Aorta (tissue), 5 donors: ENCODE data around the gene HPCAL1. TPM values are rescaled to one million over a fixed set of nuclear protein-coding genes. Genes with fewer than 3 reads are reported as not detected.
A peak's percentile ranks its signal among the peaks of the same experiment; 100 is the strongest.

Experiments
- ATAC-seq: fragments of 200-7000 bp; cut with Tn5 transposase; one replicate; pipeline ENCODE4 v1.9.1; 2022; ENCODE audit warnings: moderate library complexity; ENCODE audit not compliant: low FRiP score
- DNase-seq, 2 donors: peaks; one replicate each; pipeline ENCODE4 v3.0.0-alpha.2; 2020
- H3K27ac ChIP-seq, 2 donors: one replicate each; pipeline ENCODE4 v1.5.1; 2013; ENCODE audit warnings: low read length in 2 of 2, mild to moderate bottlenecking in 2 of 2, moderate library complexity in 2 of 2, control low read depth in 1 of 2, inconsistent platforms in 1 of 2, low read depth in 1 of 2
- H3K27me3 ChIP-seq, 2 donors: one replicate each; pipeline ENCODE4 v1.6.1; 2013; ENCODE audit warnings: control low read depth in 1 of 2, low read length in 1 of 2, mild to moderate bottlenecking in 1 of 2, moderate library complexity in 1 of 2; ENCODE audit not compliant: insufficient read depth in 2 of 2, control insufficient read depth in 1 of 2
- H3K36me3 ChIP-seq, 2 donors: one replicate each; pipeline ENCODE4 v1.6.1; 2013; ENCODE audit warnings: control low read depth in 1 of 2, low read length in 1 of 2, mild to moderate bottlenecking in 1 of 2; ENCODE audit not compliant: insufficient read depth in 2 of 2, control insufficient read depth in 1 of 2
- H3K4me1 ChIP-seq, 2 donors: one replicate each; pipeline ENCODE4 v1.6.1; 2013; ENCODE audit warnings: low read length in 2 of 2, control low read depth in 1 of 2, mild to moderate bottlenecking in 1 of 2, moderate library complexity in 1 of 2; ENCODE audit not compliant: insufficient read depth in 2 of 2, control insufficient read depth in 1 of 2
- H3K4me3 ChIP-seq, 2 donors: one replicate each; pipeline ENCODE4 v1.5.1; 2013; ENCODE audit warnings: low read length in 2 of 2, control low read depth in 1 of 2, mild to moderate bottlenecking in 1 of 2
- H3K9me3 ChIP-seq: one replicate; pipeline ENCODE4 v1.6.1; 2013; ENCODE audit warnings: mild to moderate bottlenecking, low read length; ENCODE audit not compliant: control insufficient read depth
- WGBS, 2 donors: extraction: QIAGEN DNeasy Blood & Tissue Kit; methylation state at CpG; one replicate each; pipeline ENCODE4 v1.1.7; 2013; 5-methylcytosine and 5-hydroxymethylcytosine counted together
- intact Hi-C, 2 donors: fragments of 100-400 bp; cut with DNase I; formaldehyde crosslinking; loops; one replicate each; pipeline versions ENCODE4 v1.14.2 to v1.15.0; 2022
- polyA plus RNA-seq, 2 donors: library from polyadenylated mRNA; stranded (reverse); fragments of 200-250 nt; gene quantifications; one replicate each; pipeline ENCODE4 v1.2.3, GENCODE V29; 2013
- total RNA-seq, 2 donors: library from RNA; stranded (reverse); fragmentation: NEBNext Ultra II Directional; extraction: Animal tissue kit (Norgen Biotek cat#: 25700); gene quantifications; one replicate each; pipeline ENCODE4 v1.2.1, GENCODE V29; 2021
- donor health status: healthy with polysubstance abuse.
- donor health status: Bipolar disorder and iron deficiency.
- donor health status: DM: no; HTN: no; CAD: no.
- donor health status: DM: no; HTN: no; CAD: no.
- donor health status: DM: yes; HTN: yes; CAD: no.

The HPCAL1 gene
- total and polyA plus RNA-seq, 4 donors, result 21.4 to 39.9 (median 25.3) TPM

GRCh38 chr2:10427618-10427949 lies 124.9 kb downstream of the HPCAL1 start:
- intact Hi-C loops, result no loop called here
- Histone ChIP-seq H3K27me3 (no peaks in the 10 kb centered on the region), H3K27ac (no peak overlapping the region), H3K4me3 (no peak overlapping the region), H3K9me3 (no peaks in the 10 kb centered on the region), H3K4me1 (no peaks in the 10 kb centered on the region), H3K36me3 (peaks cover 0 to 1% of the 10 kb centered on the region in 2 donors)
- DNase-seq, result no peak
- no peak for ATAC-seq
- 72 to 78% methylated on average over 17 of the region's 17 CpGs for WGBS, 2 donors

- H3K27ac ChIP-seq, result no peak overlapping the region
- no peaks in the 10 kb centered on the region for H3K27me3 ChIP-seq
- intact Hi-C loops, result no loop called here
- DNase-seq (no peak), ATAC-seq (no peak)
- H3K9me3 ChIP-seq, result no peaks in the 10 kb centered on the region
- no peaks in the 10 kb centered on the region for H3K4me1 ChIP-seq
- WGBS, 2 donors, result 93 to 96% methylated on average over 8 of the region's 8 CpGs
- peaks cover 0 to 1% of the 10 kb centered on the region in 2 donors for H3K36me3 ChIP-seq
- H3K4me3 ChIP-seq, result no peak overlapping the region
Observed at GRCh38 chr2:10428355-10428754, 125.7 kb downstream of the HPCAL1 start.

GRCh38 chr2:10428924-10429323 lies 126.2 kb downstream of the HPCAL1 start:
- ATAC-seq (no peak), DNase-seq (no peak)
- H3K4me1 ChIP-seq, result no peaks in the 10 kb centered on the region
- H3K27ac ChIP-seq, result no peak overlapping the region
- peaks cover 0 to 1% of the 10 kb centered on the region in 2 donors for H3K36me3 ChIP-seq
- no peaks in the 10 kb centered on the region for H3K9me3 ChIP-seq
- H3K27me3 ChIP-seq, result no peaks in the 10 kb centered on the region
- 78 to 80% methylated on average over 3 of the region's 3 CpGs for WGBS, 2 donors
- H3K4me3 ChIP-seq, result no peak overlapping the region
- intact Hi-C loops, result no loop called here

- no peak overlapping the region for H3K27ac ChIP-seq
- no peak for DNase-seq
- intact Hi-C loops, result loop anchor here in 1 of 2 donors (5.0 kb wide), 1 partner anchor 359 kb away; no protein-coding TSS in a partner anchor
- H3K4me3 ChIP-seq, result no peak overlapping the region
- H3K4me1 ChIP-seq, result no peaks in the 10 kb centered on the region
- H3K9me3 ChIP-seq, result no peaks in the 10 kb centered on the region
- 87 to 92% methylated on average over 8 of the region's 8 CpGs for WGBS, 2 donors
- H3K36me3 ChIP-seq, result peaks cover 0 to 1% of the 10 kb centered on the region in 2 donors
- ATAC-seq, result no peak
- no peaks in the 10 kb centered on the region for H3K27me3 ChIP-seq
Observed at GRCh38 chr2:10430886-10431622, 128.3 kb downstream of the HPCAL1 start.

- Histone ChIP-seq H3K27me3 (no peaks in the 10 kb centered on the region), H3K9me3 (no peaks in the 10 kb centered on the region), H3K36me3 (no peaks in the 10 kb centered on the region), H3K4me1 (no peaks in the 10 kb centered on the region), H3K4me3 (no peak overlapping the region), H3K27ac (no peak overlapping the region)
- WGBS, 2 donors, result 87 to 91% methylated on average over 15 to 16 of the region's 16 CpGs
- no peak for ATAC-seq
- DNase-seq, result no peak
- intact Hi-C loops, result loop anchor here in 1 of 2 donors (5.0 kb wide), 1 partner anchor 359 kb away; no protein-coding TSS in a partner anchor
Observed at GRCh38 chr2:10431797-10432196, 129.1 kb downstream of the HPCAL1 start.

GRCh38 chr2:10432311-10433181 lies 129.8 kb downstream of the HPCAL1 start:
- DNase-seq (no peak), ATAC-seq (peak; percentile 47)
- Histone ChIP-seq H3K4me3 (no peak overlapping the region), H3K27ac (no peak overlapping the region), H3K36me3 (no peaks in the 10 kb centered on the region), H3K4me1 (no peaks in the 10 kb centered on the region), H3K27me3 (no peaks in the 10 kb centered on the region), H3K9me3 (no peaks in the 10 kb centered on the region)
- intact Hi-C loops, result loop anchor here in 1 of 2 donors (5.0 kb wide), 1 partner anchor 360 kb away; no protein-coding TSS in a partner anchor
- 37 to 42% methylated on average over 41 to 49 of the region's 49 CpGs for WGBS, 2 donors

GRCh38 chr2:10433264-10433946 lies 130.7 kb downstream of the HPCAL1 start:
- Histone ChIP-seq H3K4me3 (no peak overlapping the region), H3K27me3 (no peaks in the 10 kb centered on the region), H3K9me3 (no peaks in the 10 kb centered on the region), H3K36me3 (no peaks in the 10 kb centered on the region), H3K27ac (no peak overlapping the region), H3K4me1 (no peaks in the 10 kb centered on the region)
- WGBS, 2 donors, result 91 to 92% methylated on average over 10 of the region's 10 CpGs
- intact Hi-C loops, result loop anchor here in 1 of 2 donors (5.0 kb wide), 1 partner anchor 361 kb away; no protein-coding TSS in a partner anchor
- ATAC-seq (no peak), DNase-seq (no peak)
